Upper lobe of right lung (tissue), 1 donor: Measurements from ENCODE around the gene NINL. TPM values are rescaled to one million over a fixed set of nuclear protein-coding genes. Genes with fewer than 3 reads are reported as not detected.

Experiments
- ATAC-seq: fragments of 200-7000 bp; cut with Tn5 transposase; one replicate; pipeline ENCODE4 v1.9.1; 2020; ENCODE audit warnings: mild to moderate bottlenecking, moderate library complexity
- DNase-seq: peaks from one replicate; pipeline ENCODE4 v3.0.0-alpha.2; 2020
- H3K27ac ChIP-seq: fragments of 200-600 bp; one replicate; pipeline ENCODE4 v1.8.0; 2022
- H3K27me3 ChIP-seq: fragments of 200-600 bp; one replicate; pipeline ENCODE4 v1.8.0; 2022; ENCODE audit warnings: mild to moderate bottlenecking
- H3K36me3 ChIP-seq: fragments of 200-600 bp; one replicate; pipeline ENCODE4 v1.8.0; 2022
- H3K4me1 ChIP-seq: fragments of 200-600 bp; one replicate; pipeline ENCODE4 v1.8.0; 2022
- H3K4me3 ChIP-seq: fragments of 200-600 bp; one replicate; pipeline ENCODE4 v1.8.0; 2022; ENCODE audit warnings: mild to moderate bottlenecking
- H3K9me3 ChIP-seq: fragments of 200-600 bp; one replicate; pipeline ENCODE4 v1.8.0; 2022
- CTCF ChIP-seq: fragments of 200-600 bp; IDR thresholded peaks from one replicate; pipeline ENCODE4 v1.8.0; 2022; ENCODE audit warnings: antibody characterized with exemption
- intact Hi-C: fragments of 100-400 bp; cut with DNase I; formaldehyde crosslinking; loops from one replicate; pipeline ENCODE4 v1.11.0; 2022
- total RNA-seq: library from RNA; stranded (reverse); fragmentation: NEBNext Ultra II Directional; extraction: Animal tissue kit (Norgen Biotek cat#: 25700); gene quantifications from one replicate; pipeline ENCODE4 v1.2.1, GENCODE V29; 2021
- donor health status: DM: no; HTN: yes; CAD: no; lungs with severe emphysema.

NINL gene
- total RNA-seq, 1 donor from 2014 or later: 13.2 TPM

GRCh38 chr20:25459916-25460535, 125.3 kb downstream of the NINL start:
- no peak for ATAC-seq
- TF ChIP-seq CTCF: no peak
- H3K4me1 ChIP-seq: no peaks in the 10 kb centered on the region
- no peaks in the 10 kb centered on the region for H3K27me3 ChIP-seq
- intact Hi-C loops: no loop called here
- H3K36me3 ChIP-seq: no peaks in the 10 kb centered on the region
- no peaks in the 10 kb centered on the region for H3K9me3 ChIP-seq
- no peak overlapping the region for H3K4me3 ChIP-seq
- H3K27ac ChIP-seq: no peak overlapping the region
- DNase-seq: no peak

- DNase-seq (no peak), ATAC-seq (no peak)
- no peak for TF ChIP-seq CTCF
- Histone ChIP-seq H3K27ac (no peak overlapping the region), H3K27me3 (no peaks in the 10 kb centered on the region), H3K36me3 (no peaks in the 10 kb centered on the region), H3K4me3 (no peak overlapping the region), H3K9me3 (no peaks in the 10 kb centered on the region), H3K4me1 (no peaks in the 10 kb centered on the region)
- intact Hi-C loops: no loop called here
Observed at GRCh38 chr20:25459111-25459830, 126.1 kb downstream of the NINL start.

GRCh38 chr20:25457886-25458680, 127.2 kb downstream of the NINL start:
- no peak overlapping the region for H3K27ac ChIP-seq
- H3K4me3 ChIP-seq: no peak overlapping the region
- no peaks in the 10 kb centered on the region for H3K36me3 ChIP-seq
- DNase-seq (no peak), ATAC-seq (no peak)
- H3K27me3 ChIP-seq: no peaks in the 10 kb centered on the region
- TF ChIP-seq CTCF: no peak
- H3K9me3 ChIP-seq: no peaks in the 10 kb centered on the region
- intact Hi-C loops: no loop called here
- no peaks in the 10 kb centered on the region for H3K4me1 ChIP-seq

- H3K36me3 ChIP-seq: no peaks in the 10 kb centered on the region
- H3K27me3 ChIP-seq: no peaks in the 10 kb centered on the region
- H3K9me3 ChIP-seq: no peaks in the 10 kb centered on the region
- no peak overlapping the region for H3K27ac ChIP-seq
- H3K4me1 ChIP-seq: no peaks in the 10 kb centered on the region
- no peak overlapping the region for H3K4me3 ChIP-seq
- TF ChIP-seq CTCF: no peak
- ATAC-seq (no peak), DNase-seq (no peak)
- intact Hi-C loops: no loop called here
Observed at GRCh38 chr20:25454153-25454900, 131.0 kb downstream of the NINL start.

- Histone ChIP-seq H3K4me1 (no peaks in the 10 kb centered on the region), H3K36me3 (no peaks in the 10 kb centered on the region), H3K27ac (no peak overlapping the region), H3K4me3 (no peak overlapping the region), H3K9me3 (no peaks in the 10 kb centered on the region), H3K27me3 (no peaks in the 10 kb centered on the region)
- TF ChIP-seq CTCF: no peak
- intact Hi-C loops: no loop called here
- DNase-seq (no peak), ATAC-seq (no peak)
Observed at GRCh38 chr20:25453035-25453810, 132.1 kb downstream of the NINL start.
